ENCODE data around the gene UBE2E1.
A peak's percentile ranks its signal among the peaks of the same experiment; 100 is the strongest.

UBE2E1 gene

DNA sequence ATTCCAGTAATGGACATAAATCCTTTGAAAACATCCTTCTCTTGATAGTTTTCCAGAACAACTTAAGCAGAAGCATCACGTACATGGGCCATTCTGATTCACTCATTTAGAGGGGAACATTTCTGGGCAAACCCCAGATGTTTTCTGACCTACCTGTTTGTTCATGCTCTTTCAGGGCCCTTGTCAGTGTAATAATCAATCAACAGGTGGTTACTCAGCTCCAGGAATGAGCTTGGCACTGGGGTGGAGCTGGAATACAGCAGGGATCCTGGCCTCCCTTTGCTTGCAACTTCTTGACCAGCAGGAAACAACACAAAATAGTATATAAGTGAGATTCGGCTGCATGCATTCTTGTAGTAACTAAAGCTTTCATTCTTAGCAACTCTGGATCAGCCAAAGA lies 9.2 kb upstream of the UBE2E1 start:
- DNase-seq: no peak

GRCh38 chr3:23797491-23797890 lies 8.3 kb upstream of the UBE2E1 start:
- DNase-seq: peak; percentile 55 to 63

GRCh38 chr3:23798456-23798855 lies 7.3 kb upstream of the UBE2E1 start:
- DNase-seq: peak in 1 of 2 donors; percentile 15

DNA sequence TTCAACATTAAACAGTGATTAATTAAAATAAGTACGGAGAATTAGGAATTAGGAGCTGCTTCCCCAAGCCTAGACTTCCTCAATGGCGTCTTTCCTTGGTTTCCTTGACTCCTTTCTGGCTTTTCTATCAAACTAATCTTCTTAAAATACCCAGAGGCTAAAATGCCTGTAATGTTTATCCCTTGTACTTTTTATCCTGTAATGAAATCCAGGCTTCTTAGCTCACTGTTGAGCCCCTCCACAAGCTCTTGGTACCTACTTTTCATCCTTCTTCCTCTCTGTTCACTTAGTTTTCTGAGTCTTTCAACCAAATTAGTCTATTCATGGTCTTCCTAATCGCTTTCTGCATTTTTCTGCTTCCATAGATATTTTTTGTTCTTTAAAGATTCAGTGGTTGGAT lies 6.9 kb upstream of the UBE2E1 start:
- DNase-seq: no peak

DNA sequence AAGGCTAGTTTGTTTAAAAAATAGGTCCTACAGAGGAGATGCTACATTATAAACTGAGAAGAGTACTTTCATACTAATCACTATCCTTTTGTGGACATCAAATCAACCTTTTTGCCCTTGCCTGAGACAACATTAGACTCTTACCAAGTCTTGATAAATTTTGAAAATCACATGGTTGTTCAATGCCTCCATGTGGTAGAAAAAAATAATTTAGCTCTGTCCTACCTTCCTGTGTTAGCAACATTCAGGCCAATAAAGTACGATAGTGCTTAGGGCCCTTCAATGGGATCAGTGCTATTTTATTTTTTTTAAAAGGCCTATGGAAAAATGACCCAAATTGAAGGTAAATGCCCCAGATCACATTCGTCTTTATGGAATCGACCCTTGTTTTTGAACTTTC lies 5.0 kb upstream of the UBE2E1 start:
- peak in 1 of 2 donors; percentile 29 for DNase-seq

- peak in 1 of 2 donors; percentile 2 for DNase-seq
These were observed 1.1 kb upstream of the UBE2E1 start for GRCh38 chr3:23804441-23805209.

DNA sequence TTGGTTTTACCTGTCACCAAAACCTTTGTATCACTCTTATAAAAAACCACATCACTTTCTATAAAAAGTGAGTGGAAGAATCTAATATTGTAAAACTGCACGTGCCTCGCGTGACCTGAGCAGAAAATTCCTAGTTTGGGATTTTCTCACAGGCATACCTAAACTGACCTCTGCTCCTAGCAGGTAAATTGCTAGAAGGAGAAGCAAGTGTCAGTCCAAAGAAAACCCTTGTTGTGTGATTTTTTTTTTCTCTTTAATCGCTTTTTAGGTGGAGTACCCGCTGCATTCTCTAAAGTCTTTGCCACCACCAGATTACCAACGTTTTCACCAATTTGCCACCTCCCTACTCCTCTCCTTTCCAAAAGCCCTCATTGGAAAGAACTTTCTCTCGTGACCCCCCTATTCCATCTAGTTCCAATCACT lies 534 bp upstream of the UBE2E1 start:
- DNase-seq: peak in 1 of 2 donors; percentile 2

DNA sequence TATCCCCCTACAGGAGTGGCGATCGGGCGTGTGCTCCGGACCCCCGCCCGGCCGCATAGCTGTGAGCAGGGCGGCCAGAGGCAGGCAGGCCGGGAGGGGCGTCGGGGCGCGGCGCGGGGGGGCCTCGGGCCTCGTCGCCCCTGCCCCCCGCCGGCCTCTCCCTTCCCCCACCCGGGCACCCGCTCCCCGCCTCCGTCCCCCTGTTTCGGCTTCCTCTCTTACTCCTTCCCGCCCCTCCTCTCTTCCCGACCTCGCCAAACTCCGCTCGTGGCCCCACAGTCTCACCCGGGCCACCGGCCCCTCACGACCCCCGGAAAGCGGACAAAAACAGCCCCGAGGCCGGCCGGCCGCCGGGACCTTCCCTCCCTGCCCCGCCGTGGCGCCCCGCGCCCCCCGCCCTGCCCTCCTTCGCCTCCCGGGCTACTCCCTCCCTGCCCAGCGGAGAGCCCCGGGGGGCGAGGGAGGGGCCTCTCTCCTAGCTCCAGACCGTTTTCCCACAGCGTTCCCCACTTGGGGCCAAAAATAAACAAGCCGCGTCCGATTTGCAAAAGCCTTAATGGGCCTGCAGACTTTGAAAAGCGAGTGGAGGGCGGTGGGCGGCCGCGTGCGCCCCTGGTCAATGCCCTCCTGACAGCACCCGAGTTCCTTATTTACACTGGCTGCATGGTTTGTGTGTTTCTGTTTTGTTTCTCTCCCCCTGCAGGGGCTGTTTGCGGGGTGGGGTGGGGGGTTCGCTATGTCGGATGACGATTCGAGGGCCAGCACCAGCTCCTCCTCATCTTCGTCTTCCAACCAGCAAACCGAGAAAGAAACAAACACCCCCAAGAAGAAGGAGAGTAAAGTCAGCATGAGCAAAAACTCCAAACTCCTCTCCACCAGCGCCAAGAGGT lies 1.0 kb downstream of the UBE2E1 start:
- DNase-seq: peak; percentile 21 to 45

DNA sequence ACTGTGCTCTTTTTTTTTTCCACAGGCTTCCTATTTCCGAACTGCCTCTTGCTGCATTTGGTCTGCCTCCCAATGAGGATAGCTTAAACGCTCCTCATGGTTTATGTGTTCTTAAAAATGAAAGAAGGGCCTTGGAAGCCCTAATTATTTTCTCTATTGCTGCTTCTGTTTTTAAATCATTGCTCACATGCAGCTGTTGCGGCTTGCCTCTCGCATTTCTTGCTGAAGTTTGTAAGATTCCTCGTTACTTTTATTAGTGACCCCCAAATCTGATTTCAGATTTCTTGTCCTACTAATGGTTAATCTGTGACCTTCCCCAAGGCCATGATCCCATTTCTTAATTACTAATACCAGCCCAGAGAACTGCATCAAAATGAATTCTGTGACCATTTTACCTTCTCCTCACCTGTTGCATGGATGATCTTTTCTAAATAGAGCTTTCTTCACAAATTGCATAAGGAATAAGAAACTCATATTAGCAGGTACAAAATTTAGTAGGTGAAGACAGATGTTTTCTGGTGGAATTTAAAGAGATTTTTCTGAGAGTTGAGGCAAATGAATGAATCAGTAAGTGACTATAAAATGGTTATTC lies 1.8 kb downstream of the UBE2E1 start:
- DNase-seq: peak; percentile 46 to 48

DNA sequence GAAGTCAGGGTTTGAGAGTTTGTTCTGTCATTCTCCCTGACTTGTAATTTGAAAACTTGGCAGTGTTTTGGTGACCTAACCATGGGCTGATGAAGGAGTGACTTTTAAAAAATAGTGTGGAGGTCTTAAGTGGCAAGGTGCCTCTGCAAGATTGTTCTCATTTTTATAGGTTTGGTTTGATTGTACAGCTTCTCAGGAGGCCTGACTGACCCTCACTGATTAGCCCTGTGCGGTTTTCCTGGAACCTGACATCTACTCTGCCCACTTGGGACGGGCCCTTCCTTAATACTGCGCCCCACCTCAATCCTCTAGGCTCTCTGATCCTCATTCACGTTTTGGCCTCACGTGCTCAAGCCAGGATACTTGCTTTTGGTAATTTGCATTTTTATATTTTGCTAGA lies 2.8 kb downstream of the UBE2E1 start:
- no peak for DNase-seq

DNA sequence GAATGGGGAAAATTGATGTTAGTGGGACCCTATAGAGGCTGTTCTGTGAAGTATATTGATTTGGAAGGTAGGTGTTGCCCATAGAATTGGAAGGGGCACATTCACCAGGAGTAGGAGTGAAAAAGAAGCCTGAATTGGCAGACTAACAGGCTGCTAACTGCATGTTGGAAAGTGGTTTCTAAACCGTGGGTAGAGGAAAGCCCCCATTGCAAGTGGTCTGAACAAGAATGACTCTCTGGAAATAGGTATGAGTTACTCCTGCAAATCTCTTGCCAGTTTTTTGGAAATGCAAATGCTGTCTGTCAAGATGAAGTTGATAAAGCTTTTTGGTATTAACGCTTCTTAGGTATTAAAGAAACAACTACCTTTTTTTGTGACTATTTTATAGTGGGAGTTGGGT lies 3.5 kb downstream of the UBE2E1 start:
- DNase-seq: no peak

DNA sequence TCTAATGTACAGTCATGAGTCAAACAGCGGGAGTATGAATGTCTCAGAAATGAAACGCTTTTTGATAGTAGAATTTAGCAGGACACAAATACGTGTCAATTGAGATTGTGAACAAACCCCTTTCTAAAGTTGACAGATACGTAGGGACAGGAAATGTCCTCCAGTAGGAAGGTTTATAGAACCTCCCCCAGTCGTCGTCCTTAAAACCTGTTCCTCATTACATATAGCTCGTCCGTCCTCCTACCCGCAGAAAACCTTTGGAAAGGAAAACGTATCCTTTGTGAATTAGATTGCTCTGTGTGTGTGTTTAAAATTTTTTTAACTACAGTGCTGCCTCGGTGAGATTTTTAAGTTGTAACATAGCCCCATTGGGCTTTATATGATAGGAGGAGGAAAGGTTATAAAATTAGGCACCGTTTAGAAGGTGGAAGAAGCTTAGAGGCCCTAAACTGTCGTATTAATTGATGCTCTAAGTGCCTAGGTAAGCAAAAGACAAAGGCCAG lies 4.1 kb downstream of the UBE2E1 start:
- DNase-seq: peak in 1 of 2 donors; percentile 13

GRCh38 chr3:23810343-23811184 lies 4.8 kb downstream of the UBE2E1 start:
- DNase-seq: peak in 1 of 2 donors; percentile 8

GRCh38 chr3:23811185-23811527 lies 5.4 kb downstream of the UBE2E1 start:
- peak in 1 of 2 donors; percentile 12 for DNase-seq

- no peak for DNase-seq
These were observed 6.2 kb downstream of the UBE2E1 start for GRCh38 chr3:23811919-23812318.

GRCh38 chr3:23815879-23816278 lies 10.1 kb downstream of the UBE2E1 start:
- DNase-seq: no peak

GRCh38 chr3:23816721-23817120 lies 11.0 kb downstream of the UBE2E1 start:
- DNase-seq: no peak

DNA sequence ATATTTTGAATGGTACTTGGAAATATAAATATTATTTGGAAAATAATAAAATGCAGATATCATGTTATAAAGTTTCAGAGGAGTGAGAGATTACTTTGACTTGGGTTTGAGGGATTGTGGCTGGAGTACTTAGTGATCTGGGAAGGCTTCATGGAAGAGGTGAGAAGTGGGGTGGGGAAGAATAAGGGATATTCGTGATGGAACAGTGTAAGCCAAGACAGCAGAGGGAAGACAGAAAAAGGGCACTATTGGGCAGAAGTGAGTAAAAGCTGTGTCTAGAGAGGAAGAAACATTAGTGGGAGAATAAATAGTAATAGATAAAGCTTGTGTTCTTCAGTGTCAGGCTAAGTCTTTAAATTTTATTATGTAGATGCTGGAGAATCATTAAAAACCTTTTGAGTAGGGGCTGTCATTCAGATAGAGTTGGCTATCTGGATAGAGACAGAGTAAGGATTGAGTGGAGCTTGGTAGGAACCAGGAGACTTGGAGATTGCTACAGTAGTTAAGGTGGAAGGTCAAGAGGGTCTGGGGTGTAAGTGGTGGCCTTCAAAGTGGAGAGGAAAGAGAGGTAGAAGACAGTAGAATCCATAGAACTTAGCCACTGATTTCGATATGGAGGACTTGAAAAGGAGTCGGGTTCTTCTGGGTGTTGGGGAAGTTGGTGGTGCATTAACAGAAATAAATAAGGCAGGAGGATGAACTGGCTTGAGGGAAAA lies 11.9 kb downstream of the UBE2E1 start:
- no peak for DNase-seq

DNA sequence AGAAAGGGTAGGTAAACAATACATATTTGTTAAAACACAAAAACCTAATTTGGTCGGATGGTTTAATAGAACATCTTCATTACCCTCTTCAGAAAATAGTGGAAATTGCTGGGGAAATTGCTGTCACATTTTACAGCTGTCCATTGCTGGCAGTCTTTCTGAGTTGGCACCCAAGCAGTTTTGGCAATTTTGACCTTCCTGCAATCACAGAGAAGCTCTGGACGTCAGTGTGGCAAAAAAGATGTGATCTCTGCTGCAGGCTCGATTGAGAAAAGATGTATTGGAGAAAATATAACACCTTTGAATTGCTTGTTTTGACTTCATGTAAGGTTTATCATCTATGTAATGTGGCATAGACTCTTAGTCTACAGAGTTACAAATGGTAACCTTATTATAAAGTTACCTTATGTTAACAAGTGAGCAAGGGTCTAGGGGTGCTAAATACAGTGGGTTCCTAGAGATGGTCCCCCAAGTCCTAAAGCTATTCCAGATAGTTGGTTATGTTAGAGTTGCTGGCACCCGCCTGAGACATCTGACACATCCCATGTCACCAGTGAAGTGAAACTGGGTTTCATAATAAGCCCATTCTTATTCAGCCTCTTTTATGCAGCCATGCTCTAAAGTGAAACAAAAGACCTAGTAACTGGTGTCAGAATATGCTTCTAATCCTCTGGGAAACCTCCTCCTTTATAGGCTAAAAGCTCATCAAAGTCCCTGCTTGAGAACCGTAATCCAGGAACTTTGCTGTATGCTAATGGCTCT lies 14.0 kb downstream of the UBE2E1 start:
- DNase-seq: peak; percentile 26 to 41

GRCh38 chr3:23820888-23821287 lies 15.1 kb downstream of the UBE2E1 start:
- no peak for DNase-seq

DNA sequence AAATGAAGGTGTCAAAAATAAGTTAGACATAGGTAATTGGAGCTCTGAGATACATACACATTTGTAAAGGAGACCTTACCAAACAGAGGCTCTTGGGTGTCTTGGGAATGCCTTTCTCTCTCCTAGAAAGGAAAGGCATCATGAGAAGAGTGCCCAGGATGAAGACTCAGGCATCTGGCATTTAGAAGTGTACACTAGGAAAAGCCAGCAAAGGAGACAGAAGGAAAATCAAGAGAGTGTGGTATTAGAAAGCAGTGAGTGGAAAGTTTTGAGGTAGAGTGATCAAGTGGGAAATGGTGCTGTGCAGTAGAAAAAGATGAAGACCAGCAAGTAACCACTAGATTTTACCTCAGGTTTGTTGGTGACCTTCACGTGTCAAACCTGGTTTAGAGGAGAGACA lies 16.1 kb downstream of the UBE2E1 start:
- no peak for DNase-seq

Data from inflammatory macrophage (primary cell).